Hepatic stellate cell (primary cell): ENCODE data around the gene MPL.

Source experiments
- DNase-seq: peaks from one replicate; pipeline ENCODE4 v3.0.0; 2011; ENCODE audit warnings: low spot score

Gene MPL

DNA sequence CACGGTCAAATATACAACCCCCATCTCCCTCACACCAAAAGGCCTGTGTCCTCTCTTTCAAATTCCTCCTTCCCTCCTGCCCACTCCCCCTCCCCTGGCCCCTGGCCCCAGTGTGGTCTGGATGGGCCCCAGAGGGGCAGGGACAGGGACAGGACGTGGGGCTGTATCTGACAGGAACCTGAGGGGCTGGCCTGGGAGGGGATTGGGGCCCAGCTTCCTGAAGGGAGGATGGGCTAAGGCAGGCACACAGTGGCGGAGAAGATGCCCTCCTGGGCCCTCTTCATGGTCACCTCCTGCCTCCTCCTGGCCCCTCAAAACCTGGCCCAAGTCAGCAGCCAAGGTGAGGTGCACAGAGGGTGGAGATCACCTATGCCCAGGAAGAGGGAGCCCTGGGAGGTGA lies at the start of gene MPL:
TSS of gene MPL (plus strand) at position 231 of the 400 bp plus-strand sequence. CDS start at position 262, 31 bp downstream.
- no peak for DNase-seq

DNA sequence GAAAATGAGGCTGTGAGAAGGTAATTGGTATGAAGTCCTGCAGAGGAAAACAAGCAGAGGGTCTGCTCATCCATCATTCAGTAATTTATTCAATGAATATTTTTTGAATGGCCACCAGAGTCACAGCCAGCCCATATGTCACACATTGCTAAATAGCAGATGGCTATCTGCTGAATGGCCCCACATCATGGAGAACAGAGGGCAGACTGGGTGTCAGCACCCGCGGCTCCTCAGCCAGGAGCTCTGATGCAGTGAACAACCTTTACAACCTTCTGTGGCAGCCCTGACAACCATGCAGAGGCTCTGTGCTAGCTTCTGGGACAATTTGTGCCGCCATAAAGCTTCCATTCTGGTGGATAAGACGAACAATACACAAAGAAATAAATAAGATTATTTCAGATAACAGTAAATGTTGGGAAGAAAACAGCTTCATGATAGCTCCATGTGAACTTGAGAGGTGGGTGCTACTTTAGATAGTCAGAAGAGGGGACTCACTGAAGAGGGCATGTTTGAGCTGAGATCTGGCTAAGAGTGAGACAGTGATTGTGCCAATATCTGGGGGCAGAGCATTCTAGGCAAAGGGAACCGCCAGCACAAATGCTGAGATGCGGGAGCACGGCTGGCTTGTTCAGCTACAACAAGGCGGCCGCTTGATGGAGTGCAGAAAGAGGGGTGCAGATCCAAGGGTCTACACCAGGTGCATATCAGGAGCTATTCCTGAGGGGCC lies 49.4 kb upstream of the MPL start:
- DNase-seq, result no peak

- DNase-seq, result no peak
Measured at GRCh38 chr1:43288785-43289706, 48.6 kb upstream of the MPL start.

DNA sequence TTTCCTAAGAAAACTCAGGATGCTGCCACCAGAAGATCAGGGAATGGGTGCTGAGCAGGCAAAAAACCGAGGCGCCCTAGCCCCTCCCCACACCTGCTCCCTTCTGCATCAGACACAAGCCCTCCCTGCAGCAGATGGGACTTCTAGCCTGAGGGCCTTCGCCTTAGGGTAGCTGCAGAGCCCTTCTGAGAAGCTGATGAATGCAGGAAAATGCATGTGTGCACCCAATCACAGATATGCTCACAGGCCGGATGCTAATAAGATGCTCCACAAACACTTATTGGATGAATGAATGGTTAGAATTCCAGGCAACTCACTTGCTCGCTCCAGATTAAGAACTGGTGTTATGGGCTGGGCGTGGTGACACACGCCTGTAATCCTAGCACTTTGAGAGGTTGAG lies 45.4 kb upstream of the MPL start:
- DNase-seq, result no peak

GRCh38 chr1:43292679-43293078 lies 44.9 kb upstream of the MPL start:
- DNase-seq, result no peak

DNA sequence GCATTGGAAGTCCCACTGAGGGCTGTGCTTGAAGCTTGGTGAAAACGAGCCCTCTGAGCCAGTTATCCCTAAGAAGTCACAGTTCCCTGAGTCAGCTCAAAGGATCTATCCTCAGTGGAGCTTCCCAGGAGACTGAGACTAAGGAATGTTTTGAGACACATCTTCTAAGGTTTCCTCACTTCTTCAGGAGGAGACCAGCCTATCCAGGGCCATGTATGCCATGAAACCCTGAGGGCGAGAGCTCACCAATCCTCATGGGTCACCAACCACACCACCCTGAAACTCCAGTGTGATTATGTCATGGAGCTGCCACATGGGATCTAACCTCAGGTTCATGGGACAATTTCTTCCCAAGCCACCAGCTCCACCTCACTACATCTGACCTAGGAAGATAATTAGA lies 44.4 kb upstream of the MPL start:
- no peak for DNase-seq

DNA sequence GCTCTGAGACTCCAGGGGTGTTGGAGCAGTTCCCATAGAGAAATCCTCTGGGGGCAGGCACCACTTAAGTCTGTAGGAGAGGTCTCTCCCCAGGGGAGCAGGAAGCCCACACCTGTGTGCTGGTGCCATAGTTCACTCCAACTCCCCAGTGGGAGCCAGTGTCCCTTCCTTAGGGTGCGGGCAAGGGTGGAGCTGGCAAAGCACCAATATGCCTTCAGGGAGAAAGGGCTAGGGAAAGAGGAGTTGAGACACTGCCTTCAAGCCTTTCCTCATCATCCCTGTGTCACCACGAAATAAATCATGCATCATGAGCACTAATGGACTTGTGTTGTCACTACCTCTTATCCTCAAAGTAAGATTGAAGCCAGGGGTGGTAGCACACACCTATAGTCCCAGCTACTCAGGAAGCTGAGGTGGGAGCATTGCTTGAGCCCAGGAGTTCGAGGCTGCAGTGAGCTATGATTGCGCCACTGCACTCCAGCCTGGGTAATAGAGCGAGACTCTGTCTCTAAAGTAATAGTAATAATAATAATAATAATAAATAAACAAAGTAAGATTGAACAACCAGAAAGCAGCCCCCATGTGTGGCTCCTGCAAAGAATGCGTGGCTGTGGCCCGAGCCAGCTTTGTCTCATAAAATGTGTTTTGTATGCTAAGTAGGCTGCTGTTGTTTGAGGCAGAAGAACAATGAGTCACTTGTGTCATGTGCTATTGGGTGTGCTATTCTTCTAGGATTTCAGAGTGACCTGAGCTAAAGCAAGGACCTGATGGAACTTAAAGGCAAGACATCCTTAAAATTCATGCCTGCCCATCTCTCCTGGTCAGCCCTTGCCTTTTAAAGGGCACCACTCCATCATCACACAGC lies 43.5 kb upstream of the MPL start:
- DNase-seq, result peak; percentile 43

GRCh38 chr1:43294761-43295160 lies 42.9 kb upstream of the MPL start:
- no peak for DNase-seq

DNA sequence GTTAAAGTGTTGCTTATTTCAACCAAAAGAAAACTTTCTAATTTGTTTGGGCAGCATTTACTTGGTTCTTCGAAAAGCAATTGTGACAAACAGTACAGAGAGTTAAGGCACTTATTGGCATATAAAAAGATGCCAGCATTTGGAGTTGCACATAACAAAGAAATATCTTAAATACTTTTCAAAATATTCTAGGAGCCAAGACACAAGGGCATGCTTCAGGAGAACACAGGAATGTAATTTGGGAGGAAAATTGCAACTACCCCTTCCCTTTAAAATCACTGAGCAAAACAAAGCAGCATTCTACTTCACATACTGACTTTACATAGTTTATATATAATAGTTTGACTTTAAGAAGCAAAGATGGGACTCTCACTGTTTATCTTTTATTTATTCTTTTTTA lies 41.4 kb upstream of the MPL start:
- DNase-seq, result no peak

DNA sequence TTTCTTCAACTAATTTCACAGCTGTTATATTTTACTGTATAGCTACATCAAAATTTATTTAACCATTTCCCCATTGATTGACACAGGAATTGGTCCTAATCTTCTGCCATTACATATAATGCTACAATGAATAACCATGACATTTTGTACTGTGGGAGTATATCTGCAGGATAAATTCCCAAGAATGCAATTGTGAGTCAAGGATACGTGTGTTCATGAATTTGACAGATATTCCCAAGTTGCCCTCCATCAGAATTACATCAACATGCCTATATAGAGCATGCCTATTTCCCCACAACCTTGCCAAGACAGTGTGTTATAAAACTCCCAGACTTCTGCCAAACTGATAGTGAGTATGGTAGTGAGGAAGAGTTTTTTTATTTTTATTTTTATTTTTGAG lies 39.6 kb upstream of the MPL start:
- DNase-seq, result no peak

- DNase-seq, result no peak
Measured at GRCh38 chr1:43299101-43299500, 38.5 kb upstream of the MPL start.

GRCh38 chr1:43300378-43301094 lies 37.1 kb upstream of the MPL start, which contains the start of gene TIE1:
TSS of gene TIE1 (plus strand) at chr1:43300982. CDS start at chr1:43301072, 90 bp downstream.
- no peak for DNase-seq

GRCh38 chr1:43302201-43302600 lies 35.4 kb upstream of the MPL start:
- no peak for DNase-seq

DNA sequence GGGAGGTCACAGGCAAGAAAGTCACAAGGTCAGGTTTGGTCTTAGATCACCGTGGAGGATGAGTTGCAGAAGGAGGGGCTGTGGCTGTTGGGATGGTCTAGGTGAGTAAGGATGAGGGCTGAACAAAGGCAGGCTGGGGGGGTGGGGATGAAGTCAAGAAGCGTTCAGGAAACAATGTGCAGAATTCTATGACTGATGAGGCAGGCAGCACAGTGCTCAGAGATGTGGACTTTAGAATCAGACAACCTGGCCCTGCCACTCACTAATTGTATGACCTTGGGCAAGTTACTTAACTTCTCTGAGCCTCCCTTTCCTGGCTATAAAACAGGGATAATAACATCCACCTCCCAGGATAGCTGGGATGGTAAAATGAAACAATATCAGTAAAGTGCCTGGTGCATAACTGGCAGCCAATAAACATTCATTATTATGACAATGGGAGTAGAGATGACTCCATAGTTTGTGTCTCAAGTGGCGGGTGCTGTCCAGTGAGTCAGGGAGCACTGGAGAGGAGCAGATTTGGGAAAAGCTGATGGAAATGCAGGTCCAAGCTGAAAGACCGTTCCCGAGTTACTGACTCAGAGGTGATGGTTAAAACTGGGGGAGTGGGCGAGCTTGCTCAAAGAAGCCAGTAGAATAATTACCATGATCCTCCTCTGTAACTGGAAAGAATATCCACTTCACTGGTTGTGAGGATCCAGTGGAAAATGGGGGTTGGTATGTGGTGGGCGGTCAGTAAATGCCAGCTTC lies 34.7 kb upstream of the MPL start:
- DNase-seq, result no peak

GRCh38 chr1:43303471-43304313 lies 33.9 kb upstream of the MPL start:
- no peak for DNase-seq

DNA sequence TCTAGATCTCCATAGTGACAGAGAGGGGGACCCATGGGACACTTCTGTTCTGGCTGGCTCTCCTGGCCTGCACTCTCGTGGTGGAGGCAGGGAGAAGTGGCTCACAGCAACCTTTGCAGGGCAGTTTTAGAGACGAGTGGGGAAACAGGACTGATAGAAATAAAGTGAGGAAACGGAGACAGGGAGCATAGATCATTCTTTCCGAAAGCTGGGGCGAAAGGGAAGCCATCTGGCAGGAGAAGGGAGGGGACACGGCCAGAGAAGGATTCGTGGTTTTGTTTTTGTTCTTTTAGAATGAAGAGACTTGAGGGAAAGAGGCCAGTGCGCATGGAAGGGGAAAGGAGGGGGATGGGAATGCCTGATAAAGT lies 33.3 kb upstream of the MPL start:
- DNase-seq, result no peak

DNA sequence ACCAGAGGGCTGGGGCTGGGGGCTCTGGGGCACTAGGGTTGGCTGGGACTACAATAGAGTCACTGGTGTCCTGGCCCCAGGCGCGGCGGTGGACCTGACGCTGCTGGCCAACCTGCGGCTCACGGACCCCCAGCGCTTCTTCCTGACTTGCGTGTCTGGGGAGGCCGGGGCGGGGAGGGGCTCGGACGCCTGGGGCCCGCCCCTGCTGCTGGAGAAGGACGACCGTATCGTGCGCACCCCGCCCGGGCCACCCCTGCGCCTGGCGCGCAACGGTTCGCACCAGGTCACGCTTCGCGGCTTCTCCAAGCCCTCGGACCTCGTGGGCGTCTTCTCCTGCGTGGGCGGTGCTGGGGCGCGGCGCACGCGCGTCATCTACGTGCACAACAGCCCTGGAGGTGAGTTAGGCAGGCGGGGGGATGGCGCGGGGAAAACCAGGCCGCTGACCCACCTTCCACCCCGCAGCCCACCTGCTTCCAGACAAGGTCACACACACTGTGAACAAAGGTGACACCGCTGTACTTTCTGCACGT lies 32.8 kb upstream of the MPL start:
- DNase-seq, result no peak

DNA sequence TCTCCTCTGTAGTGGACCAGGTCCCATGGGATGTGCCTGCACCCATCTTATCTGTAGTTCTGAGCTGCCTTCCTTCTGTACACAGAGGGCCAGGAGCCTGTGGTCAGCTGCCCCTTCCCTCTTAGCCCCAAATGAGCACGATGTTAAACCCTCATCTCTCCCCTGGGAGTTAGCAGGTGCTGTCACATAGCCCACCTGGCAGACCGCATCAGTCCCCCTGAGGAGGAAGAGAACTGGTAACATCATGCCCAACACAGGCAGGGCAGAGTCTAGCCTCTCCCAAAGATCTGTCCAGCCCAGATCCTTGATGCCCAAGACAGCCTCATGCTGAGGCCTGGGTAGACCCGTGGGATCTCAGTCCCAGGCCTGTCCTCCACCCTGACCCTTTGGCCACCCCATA lies 32.2 kb upstream of the MPL start:
- DNase-seq, result no peak

DNA sequence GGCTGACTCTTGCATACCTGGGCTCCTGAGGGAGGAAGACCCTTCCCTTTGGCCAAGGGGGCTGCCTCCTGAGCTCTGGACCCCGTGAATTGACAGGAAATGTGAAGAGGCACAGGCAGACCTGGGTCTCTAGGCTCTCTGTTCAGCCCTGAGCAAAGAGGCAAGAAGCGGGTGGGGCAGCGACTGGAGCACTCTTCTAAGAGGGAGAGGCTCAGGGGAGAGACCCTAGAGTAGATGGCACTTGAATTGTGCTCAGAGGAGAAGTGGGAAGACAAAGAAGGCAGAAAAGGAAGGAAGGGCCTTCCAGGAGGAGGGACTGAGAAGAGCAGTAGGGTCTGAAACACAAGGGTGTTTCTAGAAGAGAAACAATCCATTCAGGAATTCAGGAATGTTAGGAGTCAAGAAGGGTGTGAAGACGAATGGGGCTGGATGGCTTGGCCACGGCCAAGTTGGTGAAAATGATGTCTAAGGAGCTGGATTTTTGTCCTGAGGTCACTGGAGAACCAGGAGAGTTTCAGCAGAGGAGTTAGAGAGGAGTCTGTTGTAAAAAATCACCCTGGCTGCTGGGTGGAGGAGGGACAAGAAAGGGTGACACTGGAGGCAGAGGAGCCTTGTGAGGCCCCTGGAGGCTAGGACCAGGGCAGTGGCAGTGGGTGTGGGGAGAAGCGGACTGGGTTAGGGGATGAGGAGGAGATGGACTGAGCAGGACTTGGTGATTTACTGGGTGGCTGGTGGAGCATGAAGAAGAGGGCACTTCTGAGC lies 31.5 kb upstream of the MPL start:
- DNase-seq, result no peak
